ENCODE results near the gene EMC10.
"Not testable (repeated sequence)": the region's sequence is repeated elsewhere in the genome, so short reads cannot be mapped to it uniquely, and the experiment has no call there.

Gene EMC10

DNA sequence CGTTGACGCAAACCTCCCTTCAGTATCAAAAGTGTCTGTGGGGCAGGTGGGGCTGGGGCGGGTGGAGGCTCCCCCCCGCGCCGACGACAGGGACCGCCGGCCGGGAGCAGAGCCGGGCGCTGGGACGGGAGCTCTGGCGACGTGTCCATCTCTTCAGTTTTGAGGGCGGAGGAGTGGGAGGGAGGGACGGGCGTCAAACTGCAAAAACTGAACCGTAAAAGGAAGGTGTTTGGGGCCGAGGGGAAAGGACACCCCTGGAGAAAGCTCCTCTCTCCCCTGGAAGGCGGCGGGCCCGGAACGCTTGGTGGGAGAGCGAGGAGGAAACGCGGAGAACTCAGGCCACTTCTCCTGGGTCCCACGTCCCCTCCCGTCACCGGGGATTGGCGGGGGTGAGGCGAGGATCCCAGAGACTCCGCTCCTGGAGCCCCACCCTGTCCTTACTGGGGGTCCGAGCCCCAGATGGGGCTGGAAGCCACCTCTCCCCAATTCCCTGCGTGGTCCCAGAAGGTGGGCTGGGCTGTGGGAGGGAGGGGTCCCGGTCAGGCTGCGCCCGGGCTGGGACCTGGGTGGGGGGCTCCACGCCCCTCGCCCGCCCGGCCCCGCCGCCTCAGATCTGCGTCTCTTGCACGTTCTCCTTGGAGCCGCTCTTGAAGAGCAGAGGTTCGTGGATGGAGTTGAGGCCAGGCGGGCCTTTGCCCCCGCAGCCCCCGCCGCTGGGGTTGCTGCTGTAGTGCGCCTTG, 40.8 kb downstream of the EMC10 start:
- DNase-seq = no peak

- no peak for DNase-seq
These were observed 41.4 kb downstream of the EMC10 start for GRCh38 chr19:50517704-50518075.

DNA sequence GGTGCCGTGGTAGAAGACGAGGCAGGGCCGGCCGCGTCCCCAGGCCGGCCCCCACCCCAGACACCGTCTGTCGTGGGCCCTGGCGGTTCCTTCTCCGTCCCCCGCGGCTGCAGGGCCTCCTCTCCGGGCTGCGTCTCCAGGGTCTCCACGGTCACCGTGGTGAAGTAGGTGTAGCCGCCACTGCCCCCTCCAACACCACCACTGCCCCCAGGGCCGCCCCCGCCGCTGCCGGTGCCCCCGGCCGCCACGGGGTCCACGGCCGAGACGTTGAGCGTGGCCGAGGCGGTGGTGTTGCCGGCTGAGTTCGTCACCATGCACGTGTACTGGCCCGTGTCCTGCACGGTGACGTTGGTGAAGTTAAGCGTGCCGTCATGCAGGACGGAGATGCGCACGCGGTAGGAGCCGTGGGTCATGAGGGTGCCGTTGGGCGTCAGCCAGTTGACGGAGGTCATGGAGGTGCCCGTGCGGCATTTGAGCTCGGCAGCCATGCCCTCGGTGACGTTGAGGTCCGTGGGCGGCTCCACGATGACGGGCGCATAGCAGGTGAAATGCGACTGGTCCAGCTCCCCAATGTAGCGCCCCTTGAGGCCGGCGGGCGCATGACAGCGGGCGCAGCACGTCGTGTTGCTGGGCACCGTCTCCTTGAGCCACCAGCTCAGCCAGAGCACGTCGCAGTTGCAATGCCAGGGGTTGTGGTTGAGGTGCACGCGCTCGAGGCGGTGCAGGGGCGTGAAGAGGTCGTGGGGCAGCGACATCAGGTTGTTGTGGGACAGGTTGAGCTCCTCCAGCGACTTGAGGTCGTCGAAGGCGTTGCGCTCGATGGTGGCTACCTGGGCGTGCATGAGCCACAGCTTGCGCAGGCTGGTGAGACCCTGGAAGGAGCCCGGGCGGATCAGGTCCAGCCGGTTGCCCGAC, 42.0 kb downstream of the EMC10 start:
- DNase-seq = no peak

- DNase-seq = no peak
These were observed 42.8 kb downstream of the EMC10 start for GRCh38 chr19:50519006-50519575.

- no peak for DNase-seq
These were observed 44.6 kb downstream of the EMC10 start for GRCh38 chr19:50520822-50521465.

GRCh38 chr19:50522881-50523280, 46.6 kb downstream of the EMC10 start:
- no peak for DNase-seq

- DNase-seq = not testable (repeated sequence)
These were observed 51.7 kb downstream of the EMC10 start for GRCh38 chr19:50528052-50528451.

- peak; percentile 54 for DNase-seq
These were observed 54.9 kb downstream of the EMC10 start for GRCh38 chr19:50531171-50531612.

DNA sequence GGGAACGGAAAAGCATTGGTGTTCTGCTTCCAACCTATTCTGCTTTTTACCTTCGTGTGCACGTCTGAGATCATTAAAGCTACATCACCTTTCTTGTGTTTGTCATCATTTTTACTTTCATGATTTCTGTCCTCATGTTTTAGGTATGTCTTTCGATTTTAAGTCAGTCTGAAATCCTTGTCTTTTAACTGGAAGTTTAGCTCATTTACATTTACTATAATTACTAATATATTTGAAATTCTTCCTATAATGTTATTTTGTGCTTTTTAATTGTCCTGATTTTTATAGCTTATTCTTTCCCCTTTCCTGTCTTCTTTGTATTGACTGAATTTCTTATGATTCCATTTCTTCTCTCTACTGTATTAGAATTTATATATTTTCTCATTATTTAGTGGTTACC, 56.6 kb downstream of the EMC10 start:
- no peak for DNase-seq

- DNase-seq = no peak
These were observed 58.2 kb downstream of the EMC10 start for GRCh38 chr19:50534478-50534877.

GRCh38 chr19:50535672-50536187, 59.4 kb downstream of the EMC10 start:
- DNase-seq = no peak

GRCh38 chr19:50536662-50537305, 60.5 kb downstream of the EMC10 start:
- no peak for DNase-seq

GRCh38 chr19:50537306-50537685, 61.0 kb downstream of the EMC10 start:
- DNase-seq = no peak

DNA sequence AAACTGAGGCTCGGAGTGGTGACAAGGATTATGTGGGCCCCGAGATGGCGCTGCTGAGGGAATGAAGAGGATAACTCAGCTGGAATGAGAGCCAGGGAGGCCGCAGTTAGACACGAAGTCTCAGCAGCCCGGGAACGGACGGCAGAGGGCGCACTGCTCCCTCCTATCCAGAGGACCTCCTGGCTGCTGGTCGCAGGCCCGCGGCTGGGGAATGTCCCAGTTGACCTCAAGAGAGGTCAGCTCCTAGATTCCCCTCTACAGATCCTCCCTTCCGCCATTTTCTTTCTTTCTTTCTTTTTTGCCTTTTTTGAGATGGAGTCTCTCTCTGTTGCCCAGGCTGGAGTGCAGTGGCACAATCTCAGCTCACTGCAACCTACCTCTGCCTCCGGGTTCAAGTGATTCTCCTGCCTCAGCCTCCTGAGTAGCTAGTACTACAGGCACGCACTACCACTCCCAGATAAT, 61.5 kb downstream of the EMC10 start:
- DNase-seq = peak; percentile 83
